CD4-positive, alpha-beta T cell treated with Interleukin-17A for 1 hour (primary cell): ENCODE data around the gene KMT2D.
"Not testable (repeated sequence)": the region's sequence is repeated elsewhere in the genome, so short reads cannot be mapped to it uniquely, and the experiment has no call there.

Experiments used
- DNase-seq: peaks from one replicate; pipeline ENCODE4 v3.0.0-alpha.2; 2020

The KMT2D gene

GRCh38 chr12:49086116-49086515, 25.5 kb upstream of the KMT2D start:
- no peak for DNase-seq

- no peak for DNase-seq
Observed at GRCh38 chr12:49084438-49084837, 23.8 kb upstream of the KMT2D start.

GRCh38 chr12:49079793-49080192, 19.2 kb upstream of the KMT2D start:
- DNase-seq: no peak

- no peak for DNase-seq
Observed at GRCh38 chr12:49070971-49071370, 10.4 kb upstream of the KMT2D start.

GRCh38 chr12:49069507-49070346, 9.1 kb upstream of the KMT2D start, which contains the start of gene RHEBL1:
RHEBL1 (minus strand) TSS chr12:49069979; CDS start chr12:49069785, 194 bp downstream.
- DNase-seq: peak; percentile 99

- DNase-seq: no peak
Observed at GRCh38 chr12:49068879-49069506, 8.4 kb upstream of the KMT2D start.

- no peak for DNase-seq
Observed at GRCh38 chr12:49066120-49066519, 5.5 kb upstream of the KMT2D start.

GRCh38 chr12:49064767-49065152, 4.2 kb upstream of the KMT2D start:
- DNase-seq: no peak

- not testable (repeated sequence) for DNase-seq
Observed at GRCh38 chr12:49061916-49062315, 1.3 kb upstream of the KMT2D start.

GRCh38 chr12:49061157-49061650, 610 bp upstream of the KMT2D start:
- DNase-seq: no peak

- no peak for DNase-seq
Observed at GRCh38 chr12:49059299-49060171, 1.1 kb downstream of the KMT2D start.

- no peak for DNase-seq
Observed at GRCh38 chr12:49059045-49059298, 1.6 kb downstream of the KMT2D start.

GRCh38 chr12:49058366-49059044, 2.1 kb downstream of the KMT2D start:
- DNase-seq: no peak

GRCh38 chr12:49057888-49058287, 2.7 kb downstream of the KMT2D start:
- DNase-seq: no peak

- peak; percentile 80 for DNase-seq
Observed at GRCh38 chr12:49055978-49056754, 4.4 kb downstream of the KMT2D start.

GRCh38 chr12:49055092-49055491, 5.5 kb downstream of the KMT2D start:
- no peak for DNase-seq

GRCh38 chr12:49054524-49054923, 6.1 kb downstream of the KMT2D start:
- no peak for DNase-seq

GRCh38 chr12:49054096-49054495, 6.5 kb downstream of the KMT2D start:
- no peak for DNase-seq

GRCh38 chr12:49052451-49053208, 8.0 kb downstream of the KMT2D start:
- DNase-seq: no peak

- no peak for DNase-seq
Observed at GRCh38 chr12:49051777-49052438, 8.7 kb downstream of the KMT2D start.

GRCh38 chr12:49051373-49051764, 9.2 kb downstream of the KMT2D start:
- DNase-seq: no peak
